Uterus (tissue), 4 donors: Measurements from ENCODE around the gene RDM1. TPM values are rescaled to one million over a fixed set of nuclear protein-coding genes. Genes with fewer than 3 reads are reported as not detected.
A peak's percentile ranks its signal among the peaks of the same experiment; 100 is the strongest.
"Not testable (repeated sequence)": the region's sequence is repeated elsewhere in the genome, so short reads cannot be mapped to it uniquely, and the experiment has no call there.

Experiments
- DNase-seq, 2 donors: peaks; one replicate each; pipeline ENCODE4 v3.0.0-alpha.2; 2019 to 2020
- H3K27ac ChIP-seq, 2 donors: fragments of 200-600 bp; sonication (generic); 1 replicate in 1 of 2; 2 replicates in 1 of 2; pipeline ENCODE4 v1.5.1; 2016 to 2018
- H3K27me3 ChIP-seq, 2 donors: fragments of 200-600 bp; sonication (generic); one replicate each; pipeline ENCODE4 v1.5.1; 2018 to 2019; ENCODE audit warnings: control low read depth in 1 of 2
- H3K36me3 ChIP-seq, 2 donors: fragments of 200-600 bp; sonication (generic); one replicate each; pipeline ENCODE4 v1.5.1; 2019; ENCODE audit warnings: control low read depth in 1 of 2
- H3K4me1 ChIP-seq, 2 donors: fragments of 200-600 bp; sonication (generic); one replicate each; pipeline ENCODE4 v1.5.1; 2018 to 2019; ENCODE audit warnings: control low read depth in 1 of 2
- H3K4me3 ChIP-seq, 2 donors: fragments of 200-600 bp; sonication (generic); 1 replicate in 1 of 2; 2 replicates in 1 of 2; pipeline ENCODE4 v1.5.1; 2018 to 2019; ENCODE audit warnings: mild to moderate bottlenecking in 1 of 2
- H3K9me3 ChIP-seq, 2 donors: fragments of 200-600 bp; sonication (generic); one replicate each; pipeline ENCODE4 v1.5.1; 2019; ENCODE audit warnings: control low read depth in 1 of 2
- CTCF ChIP-seq, 4 experiments: fragments of 200-600 bp in 2 of 4; fragments of 450-650 bp in 2 of 4; sonication (generic) in 2 of 4; IDR thresholded peaks; one replicate each; pipeline ENCODE4 v1.5.1; 2016 to 2019; ENCODE audit warnings: antibody characterized with exemption in 4 of 4, mild to moderate bottlenecking in 2 of 4, moderate library complexity in 1 of 4
- POLR2A ChIP-seq, 2 donors: fragments of 450-650 bp; IDR thresholded peaks; one replicate each; pipeline ENCODE4 v1.6.1; 2016; ENCODE audit warnings: antibody characterized with exemption in 2 of 2, mild to moderate bottlenecking in 1 of 2, moderate library complexity in 1 of 2
- intact Hi-C: fragments of 100-400 bp; cut with DNase I; formaldehyde crosslinking; loops from one replicate; pipeline ENCODE4 v1.15.1; 2023; ENCODE audit warnings: low total_unique reads
- total RNA-seq, 4 donors: library from RNA; depleted of rRNA in 3 of 4; stranded (reverse); fragments of >200 nt in 3 of 4; gene quantifications; one replicate each; pipeline versions ENCODE4 v1.1.0 to v1.2.4, GENCODE V29; 2014 to 2023
- donor health status: DM: yes; HTN: yes; CAD: no.

RDM1 gene
- total RNA-seq, 4 donors from 2014 or later = 3.5 TPM; not detected in 3

GRCh38 chr17:35947156-35947585 lies 16.6 kb upstream of the RDM1 start:
- DNase-seq = peak in 1 of 2 donors; percentile 27
- Histone ChIP-seq H3K9me3 (no peaks in the 10 kb centered on the region), H3K4me3 (no peak overlapping the region)

GRCh38 chr17:35944151-35944550 lies 13.6 kb upstream of the RDM1 start:
- no peaks in the 10 kb centered on the region for H3K36me3 ChIP-seq
- no peaks in the 10 kb centered on the region for H3K27me3 ChIP-seq
- no peaks in the 10 kb centered on the region for H3K4me1 ChIP-seq
- DNase-seq = no peak
- H3K9me3 ChIP-seq = no peaks in the 10 kb centered on the region
- no peak overlapping the region for H3K27ac ChIP-seq
- TF ChIP-seq POLR2A (IDR thresholded peaks at IDR 0.05) (no peak), CTCF (IDR thresholded peaks at IDR 0.05) (no peak)
- H3K4me3 ChIP-seq = no peak overlapping the region
- intact Hi-C loops = no loop called here

More at GRCh38 chr17:35947156-35947585, 16.6 kb upstream of the RDM1 start:
- Histone ChIP-seq H3K36me3 (no peaks in the 10 kb centered on the region), H3K27ac (no peak overlapping the region), H3K4me1 (no peaks in the 10 kb centered on the region), H3K27me3 (no peaks in the 10 kb centered on the region)
- peak; percentile 42 to 51 (median 46) for TF ChIP-seq CTCF (IDR thresholded peaks at IDR 0.05)
- no peak for TF ChIP-seq POLR2A (IDR thresholded peaks at IDR 0.05)
- intact Hi-C loops = no loop called here

- Histone ChIP-seq H3K27ac (no peak within 1 kb of the TSS), H3K4me1 (no peaks in the 10 kb centered on the region), H3K27me3 (no peaks in the 10 kb centered on the region), H3K9me3 (no peaks in the 10 kb centered on the region), H3K36me3 (no peaks in the 10 kb centered on the region), H3K4me3 (no peak within 1 kb of the TSS)
- intact Hi-C loops = no loop called here
- TF ChIP-seq CTCF (IDR thresholded peaks at IDR 0.05) (no peak), POLR2A (IDR thresholded peaks at IDR 0.05) (no peak)
- no peak for DNase-seq
Measured at GRCh38 chr17:35943537-35943936, 13.0 kb upstream of the RDM1 start, which contains the start of gene LYZL6. Gene LYZL6 (minus strand): TSS chr17:35943713. CDS start chr17:35939356, 4,357 bp downstream.

- TF ChIP-seq CTCF (IDR thresholded peaks at IDR 0.05) = no peak
- intact Hi-C loops = no loop called here
- H3K9me3 ChIP-seq = no peaks in the 10 kb centered on the region
- no peaks in the 10 kb centered on the region for H3K4me1 ChIP-seq
- H3K4me3 ChIP-seq = no peak overlapping the region
- no peaks in the 10 kb centered on the region for H3K27me3 ChIP-seq
- no peak overlapping the region for H3K27ac ChIP-seq
- no peaks in the 10 kb centered on the region for H3K36me3 ChIP-seq
- no peak for DNase-seq
Measured at GRCh38 chr17:35942588-35943186, 12.1 kb upstream of the RDM1 start.

- H3K4me1 ChIP-seq, DNase-seq, H3K27ac ChIP-seq, H3K36me3 ChIP-seq, H3K4me3 ChIP-seq, intact Hi-C loops, H3K27me3 ChIP-seq, H3K9me3 ChIP-seq: not testable (repeated sequence)
Measured at GRCh38 chr17:35938492-35938891, 7.9 kb upstream of the RDM1 start.

GRCh38 chr17:35936063-35936462 lies 5.5 kb upstream of the RDM1 start:
- no peaks in the 10 kb centered on the region for H3K4me1 ChIP-seq
- TF ChIP-seq POLR2A (IDR thresholded peaks at IDR 0.05) (no peak), CTCF (IDR thresholded peaks at IDR 0.05) (no peak)
- no peak for DNase-seq
- no peaks in the 10 kb centered on the region for H3K9me3 ChIP-seq
- intact Hi-C loops = no loop called here
- no peaks in the 10 kb centered on the region for H3K27me3 ChIP-seq
- H3K36me3 ChIP-seq = no peaks in the 10 kb centered on the region
- H3K4me3 ChIP-seq = no peak overlapping the region
- H3K27ac ChIP-seq = no peak overlapping the region
